HEK293 (cell line): Measurements from ENCODE around the gene GRB10.

Source experiments
- CTCF ChIA-PET: fragments of 350-600 bp; formaldehyde crosslinking; extraction: SDS; loops from one replicate; lab custom pipeline; 2021; ENCODE audit warnings: antibody characterized with exemption; lab: Yijun Ruan, JAX
- POLR2A ChIA-PET: fragments of 300-600 bp; formaldehyde crosslinking; extraction: SDS; loops from one replicate; lab custom pipeline; 2020; ENCODE audit warnings: antibody characterized with exemption, inconsistent platforms; lab: Yijun Ruan, JAX
- H3K27ac ChIP-seq: fragments of 200-500 bp; sonication (Bioruptor generic); 2 replicates; pipeline ENCODE4 v1.5.1; 2014; ENCODE audit warnings: low read depth, low read length, control low read depth, inconsistent platforms; ENCODE audit errors: extremely low read depth
- H3K36me3 ChIP-seq, 2 experiments: fragments of 200-500 bp in 1 of 2; sonication (Bioruptor generic) in 1 of 2; 1 replicate in 1 of 2; 2 replicates in 1 of 2; pipeline ENCODE4 v1.5.1; 2014 to 2017; ENCODE audit warnings: inconsistent platforms in 2 of 2, low read length in 2 of 2; ENCODE audit not compliant: control insufficient read depth in 2 of 2, insufficient read depth in 1 of 2
- H3K4me1 ChIP-seq: fragments of 200-500 bp; sonication (Bioruptor generic); 2 replicates; pipeline ENCODE4 v1.5.1; 2014; ENCODE audit warnings: mild to moderate bottlenecking, low read length, inconsistent platforms; ENCODE audit not compliant: control insufficient read depth, insufficient read depth
- H3K4me3 ChIP-seq: 2 replicates; pipeline ENCODE4 v1.5.1; 2011; ENCODE audit warnings: low read depth, mild to moderate bottlenecking, control low read depth, low read length, moderate library complexity
- H3K9me3 ChIP-seq: fragments of 200-500 bp; sonication (Bioruptor generic); 2 replicates; pipeline ENCODE4 v1.5.1; 2014; ENCODE audit warnings: low read depth, low read length, inconsistent platforms; ENCODE audit not compliant: control insufficient read depth, insufficient read depth
- GLIS1 ChIP-seq: fragments of 450-650 bp; formaldehyde crosslinking; IDR thresholded peaks from 2 replicates; pipeline ENCODE4 v1.5.1; 2016; ENCODE audit warnings: missing biosample characterization, missing genetic modification characterization
- IKZF3 ChIP-seq: fragments of 450-650 bp; IDR thresholded peaks from 2 replicates; pipeline ENCODE4 v1.5.0; 2018; ENCODE audit warnings: missing biosample characterization, mild to moderate bottlenecking, missing genetic modification characterization, moderate library complexity
- MEIS1 ChIP-seq: sonication (generic); formaldehyde crosslinking; IDR thresholded peaks from 2 replicates; pipeline ENCODE4 v1.8.1; 2022; ENCODE audit warnings: missing genetic modification reagents, mild to moderate bottlenecking, borderline replicate concordance
- REST ChIP-seq: fragments of 450-650 bp; formaldehyde crosslinking; IDR thresholded peaks from 2 replicates; pipeline ENCODE4 v1.5.1; 2016; ENCODE audit warnings: missing biosample characterization, missing genetic modification characterization
- TRIM28 ChIP-seq: IDR thresholded peaks from 2 replicates; pipeline ENCODE4 v1.6.1; 2011; ENCODE audit warnings: low read length, control low read depth, borderline replicate concordance
- WT1 ChIP-seq: fragments of 450-650 bp; formaldehyde crosslinking; IDR thresholded peaks from 2 replicates; pipeline ENCODE4 v1.5.1; 2016; ENCODE audit warnings: missing biosample characterization, missing genetic modification characterization
- ZBTB11 ChIP-seq: fragments of 450-650 bp; formaldehyde crosslinking; conservative IDR thresholded peaks from 2 replicates; pipeline ENCODE4 v1.5.1; 2016; ENCODE audit warnings: low read depth, missing biosample characterization, missing genetic modification characterization
- ZNF175 ChIP-seq: fragments of 450-650 bp; formaldehyde crosslinking; IDR thresholded peaks from 2 replicates; pipeline ENCODE4 v1.5.1; 2016; ENCODE audit warnings: missing biosample characterization, missing genetic modification characterization
- ZNF202 ChIP-seq: fragments of 450-650 bp; formaldehyde crosslinking; IDR thresholded peaks from 2 replicates; pipeline ENCODE4 v1.5.1; 2016; ENCODE audit warnings: missing biosample characterization, missing genetic modification characterization, borderline replicate concordance
- ZNF311 ChIP-seq: fragments of 450-650 bp; formaldehyde crosslinking; IDR thresholded peaks from 2 replicates; pipeline ENCODE4 v1.5.1; 2017; ENCODE audit warnings: missing biosample characterization, missing genetic modification characterization, borderline replicate concordance
- ZNF48 ChIP-seq: fragments of 450-650 bp; formaldehyde crosslinking; IDR thresholded peaks from 2 replicates; pipeline ENCODE4 v1.5.1; 2016; ENCODE audit warnings: missing biosample characterization, missing genetic modification characterization
- ZNF529 ChIP-seq: fragments of 450-650 bp; formaldehyde crosslinking; IDR thresholded peaks from 2 replicates; pipeline ENCODE4 v1.5.1; 2017; ENCODE audit warnings: missing genetic modification characterization, missing biosample characterization; ENCODE audit not compliant: insufficient replicate concordance
- ZNF530 ChIP-seq: fragments of 450-650 bp; formaldehyde crosslinking; IDR thresholded peaks from 2 replicates; pipeline ENCODE4 v1.5.1; 2016; ENCODE audit warnings: low read depth, missing biosample characterization, missing genetic modification characterization
- ZNF830 ChIP-seq: fragments of 450-650 bp; IDR thresholded peaks from 2 replicates; pipeline ENCODE4 v1.5.0; 2018; ENCODE audit warnings: missing biosample characterization, missing genetic modification characterization, low read depth, mild to moderate bottlenecking, moderate library complexity
- ZNF837 ChIP-seq: fragments of 450-650 bp; formaldehyde crosslinking; IDR thresholded peaks from 2 replicates; pipeline ENCODE4 v1.5.1; 2016; ENCODE audit warnings: missing biosample characterization, missing genetic modification characterization
- TF ChIP-seq, protein P1 (sequence below): fragments of 450-650 bp; formaldehyde crosslinking; IDR thresholded peaks from 2 replicates; pipeline ENCODE4 v1.5.1; 2016; ENCODE audit warnings: missing biosample characterization, missing genetic modification characterization
- TF ChIP-seq, protein P2 (sequence below): fragments of 450-650 bp; formaldehyde crosslinking; IDR thresholded peaks from 2 replicates; pipeline ENCODE4 v1.5.1; 2016; ENCODE audit warnings: missing biosample characterization, missing genetic modification characterization

GRB10 gene

DNA sequence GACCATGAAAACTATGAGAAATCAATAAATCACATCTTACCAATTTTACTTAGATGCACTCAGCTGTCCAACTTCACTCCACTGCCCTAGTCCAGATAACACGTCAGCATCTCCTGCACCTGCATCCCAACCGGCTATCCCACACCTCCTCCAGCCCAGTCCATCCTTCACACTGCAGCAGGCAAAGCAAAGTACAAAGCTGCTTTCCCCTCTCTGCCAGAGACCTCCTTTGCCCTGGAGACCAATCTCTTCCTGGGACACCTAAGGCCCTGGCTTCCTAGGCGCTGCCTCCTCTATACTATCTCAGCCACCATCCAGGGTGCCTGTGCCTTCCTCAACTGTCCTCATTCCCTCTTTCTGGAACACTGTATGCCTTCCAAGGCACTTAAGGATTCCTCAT, 127.2 kb downstream of the GRB10 start:
- Histone ChIP-seq H3K27ac (no peak overlapping the region), H3K9me3 (no peaks in the 10 kb centered on the region), H3K36me3 (peaks cover 0 to 5% of the 10 kb centered on the region in 2 experiments; a peak in 1 of 3 replicates), H3K4me1 (no peaks in the 10 kb centered on the region), H3K4me3 (no peak overlapping the region)
- TF ChIP-seq ZBTB11 (no peak), WT1 (tag by site-specific recombination) (no peak), ZNF48 (tag by site-specific recombination) (no peak), TRIM28 (no peak), REST (no peak), ZNF530 (no peak), ZNF529 (tag by site-specific recombination) (no peak), ZNF175 (tag by site-specific recombination) (no peak), ZNF202 (tag by site-specific recombination) (no peak), IKZF3 (tag by site-specific recombination) (no peak), MEIS1 (CRISPR knock-in tag) (no peak), GLIS1 (tag by site-specific recombination) (no peak)
- TF ChIP-seq, protein P1, sequence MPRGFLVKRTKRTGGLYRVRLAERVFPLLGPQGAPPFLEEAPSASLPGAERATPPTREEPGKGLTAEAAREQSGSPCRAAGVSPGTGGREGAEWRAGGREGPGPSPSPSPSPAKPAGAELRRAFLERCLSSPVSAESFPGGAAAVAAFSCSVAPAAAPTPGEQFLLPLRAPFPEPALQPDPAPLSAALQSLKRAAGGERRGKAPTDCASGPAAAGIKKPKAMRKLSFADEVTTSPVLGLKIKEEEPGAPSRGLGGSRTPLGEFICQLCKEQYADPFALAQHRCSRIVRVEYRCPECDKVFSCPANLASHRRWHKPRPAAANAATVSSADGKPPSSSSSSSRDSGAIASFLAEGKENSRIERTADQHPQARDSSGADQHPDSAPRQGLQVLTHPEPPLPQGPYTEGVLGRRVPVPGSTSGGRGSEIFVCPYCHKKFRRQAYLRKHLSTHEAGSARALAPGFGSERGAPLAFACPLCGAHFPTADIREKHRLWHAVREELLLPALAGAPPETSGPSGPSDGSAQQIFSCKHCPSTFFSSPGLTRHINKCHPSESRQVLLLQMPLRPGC: no peak
- CTCF ChIA-PET: interaction anchor here (0.6 kb wide), 1 partner anchor 382 kb away, joined by 3 read pairs; no protein-coding TSS in a partner anchor
- POLR2A ChIA-PET: no interaction called here

DNA sequence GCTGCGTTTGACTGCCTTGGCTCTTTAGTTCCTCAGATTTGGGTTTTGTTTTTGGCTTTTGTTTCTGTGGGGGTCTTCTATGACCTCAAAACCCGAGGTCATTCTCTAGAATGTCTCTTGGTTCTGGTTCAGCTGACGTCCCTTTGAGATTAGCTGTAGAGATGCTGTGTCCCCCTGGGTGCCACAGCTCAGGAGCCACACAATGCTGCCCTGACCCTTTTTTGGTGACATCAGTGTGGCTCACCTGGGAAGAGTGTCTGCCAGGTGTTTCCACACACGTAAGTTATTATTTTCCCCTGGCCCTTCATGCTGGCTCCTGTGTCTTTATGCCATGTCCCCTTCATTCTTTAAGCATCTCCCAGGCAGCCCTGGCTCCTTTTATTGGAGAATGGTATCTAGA, 127.7 kb downstream of the GRB10 start:
- no peak overlapping the region for H3K27ac ChIP-seq
- CTCF ChIA-PET: interaction anchor here (1.3 kb wide), 1 partner anchor 25 kb away, joined by 4 read pairs; no protein-coding TSS in a partner anchor
- no peak overlapping the region for H3K4me3 ChIP-seq
- H3K4me1 ChIP-seq: no peaks in the 10 kb centered on the region
- no peaks in the 10 kb centered on the region for H3K9me3 ChIP-seq
- H3K36me3 ChIP-seq: peaks cover 0 to 5% of the 10 kb centered on the region in 2 experiments; a peak in 1 of 3 replicates
- TF ChIP-seq ZNF837 (tag by site-specific recombination): no peak
- TF ChIP-seq ZNF311 (tag by site-specific recombination): no peak
- no peak for TF ChIP-seq GLIS1 (tag by site-specific recombination)
- no peak for TF ChIP-seq ZNF830 (tag by site-specific recombination)
- TF ChIP-seq, protein P2, sequence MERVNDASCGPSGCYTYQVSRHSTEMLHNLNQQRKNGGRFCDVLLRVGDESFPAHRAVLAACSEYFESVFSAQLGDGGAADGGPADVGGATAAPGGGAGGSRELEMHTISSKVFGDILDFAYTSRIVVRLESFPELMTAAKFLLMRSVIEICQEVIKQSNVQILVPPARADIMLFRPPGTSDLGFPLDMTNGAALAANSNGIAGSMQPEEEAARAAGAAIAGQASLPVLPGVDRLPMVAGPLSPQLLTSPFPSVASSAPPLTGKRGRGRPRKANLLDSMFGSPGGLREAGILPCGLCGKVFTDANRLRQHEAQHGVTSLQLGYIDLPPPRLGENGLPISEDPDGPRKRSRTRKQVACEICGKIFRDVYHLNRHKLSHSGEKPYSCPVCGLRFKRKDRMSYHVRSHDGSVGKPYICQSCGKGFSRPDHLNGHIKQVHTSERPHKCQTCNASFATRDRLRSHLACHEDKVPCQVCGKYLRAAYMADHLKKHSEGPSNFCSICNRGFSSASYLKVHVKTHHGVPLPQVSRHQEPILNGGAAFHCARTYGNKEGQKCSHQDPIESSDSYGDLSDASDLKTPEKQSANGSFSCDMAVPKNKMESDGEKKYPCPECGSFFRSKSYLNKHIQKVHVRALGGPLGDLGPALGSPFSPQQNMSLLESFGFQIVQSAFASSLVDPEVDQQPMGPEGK (tag by site-specific recombination): no peak
- POLR2A ChIA-PET: no interaction called here
